A549 (cell line): Measurements from ENCODE around the gene STK35. TPM values are rescaled to one million over a fixed set of nuclear protein-coding genes. Genes with fewer than 3 reads are reported as not detected.
A peak's percentile ranks its signal among the peaks of the same experiment; 100 is the strongest.

Source experiments
- ATAC-seq, 2 experiments: fragments of 200-7000 bp in 1 of 2; fragments of >200 bp in 1 of 2; cut with Nextera tagmentation in 1 of 2; cut with Tn5 transposase in 1 of 2; 3 replicates each; pipeline versions ENCODE4 v1.8.0 to v1.9.1; 2018 to 2020; ENCODE audit warnings: mild to moderate bottlenecking in 1 of 2, moderate library complexity in 1 of 2
- CTCF ChIA-PET: fragments of 300-600 bp; sonication (Branson Sonifier 250); formaldehyde crosslinking; extraction: SDS; loops from one replicate; lab custom pipeline; 2021; ENCODE audit warnings: antibody characterized with exemption, inconsistent platforms; lab: Yijun Ruan, JAX
- POLR2A ChIA-PET: fragments of 350-600 bp; formaldehyde crosslinking; extraction: SDS; loops from one replicate; lab custom pipeline; 2021; ENCODE audit warnings: antibody characterized with exemption, inconsistent platforms; lab: Yijun Ruan, JAX
- DNase-seq, 2 experiments: peaks; one replicate each; pipeline versions ENCODE4 v3.0.0 to v3.0.0-alpha.2; 2011 to 2016; ENCODE audit warnings: low read depth in 1 of 2, low spot score in 1 of 2
- FAIRE-seq: peaks from 2 replicates; lab custom pipeline; 2011; peaks lifted over from hg19 to GRCh38; lab: Jason Lieb, UNC
- H3K27ac ChIP-seq, 2 experiments: fragments of >200 bp; sonication (Bioruptor Twin); formaldehyde crosslinking; 3 replicates each; pipeline ENCODE4 v1.5.1; 2016 to 2017
- H3K4me1 ChIP-seq: fragments of >200 bp; sonication (Bioruptor Twin); formaldehyde crosslinking; 3 replicates; pipeline ENCODE4 v1.6.1; 2016
- H3K4me2 ChIP-seq: fragments of >200 bp; sonication (Bioruptor Twin); formaldehyde crosslinking; 3 replicates; pipeline ENCODE4 v1.6.1; 2016
- H3K4me3 ChIP-seq: fragments of >200 bp; sonication (Bioruptor Twin); formaldehyde crosslinking; 3 replicates; pipeline ENCODE4 v1.5.1; 2016
- H3K9me3 ChIP-seq: fragments of >200 bp; sonication (Bioruptor Twin); formaldehyde crosslinking; 3 replicates; pipeline ENCODE4 v1.6.1; 2016
- CBX2 ChIP-seq: fragments of 200-600 bp; sonication (generic); IDR thresholded peaks from 2 replicates; pipeline ENCODE4 v1.6.1; 2016; ENCODE audit warnings: low read depth, mild to moderate bottlenecking, borderline replicate concordance
- CBX8 ChIP-seq: fragments of 200-600 bp; sonication (generic); IDR thresholded peaks from 2 replicates; pipeline ENCODE4 v1.6.1; 2016
- CEBPB ChIP-seq, 2 experiments: fragments of >200 bp in 1 of 2; sonication (Bioruptor Twin) in 1 of 2; formaldehyde crosslinking in 1 of 2; IDR thresholded peaks; 2 replicates each; pipeline ENCODE4 v1.6.1; 2012 to 2016
- CHD2 ChIP-seq: fragments of 150-350 bp; IDR thresholded peaks from 2 replicates; pipeline ENCODE4 v1.6.1; 2014; ENCODE audit warnings: low read length; ENCODE audit not compliant: partially characterized antibody
- CHD4 ChIP-seq: fragments of 200-600 bp; sonication (generic); IDR thresholded peaks from 2 replicates; pipeline ENCODE4 v1.6.1; 2016; ENCODE audit warnings: antibody characterized with exemption, mild to moderate bottlenecking, borderline replicate concordance
- CTCF ChIP-seq: fragments of >200 bp; sonication (Bioruptor Twin); formaldehyde crosslinking; IDR thresholded peaks from 3 replicates; pipeline ENCODE4 v1.5.1; 2016
- E2F6 ChIP-seq: IDR thresholded peaks from 2 replicates; pipeline ENCODE4 v1.6.1; 2012; ENCODE audit warnings: low read depth, borderline replicate concordance
- EHMT2 ChIP-seq: fragments of 200-600 bp; sonication (generic); IDR thresholded peaks from 2 replicates; pipeline ENCODE4 v1.6.1; 2016; ENCODE audit warnings: antibody characterized with exemption, low read depth, mild to moderate bottlenecking, moderate library complexity
- FOSL2 ChIP-seq, 2 experiments: fragments of 450-650 bp in 1 of 2; fragments of >200 bp in 1 of 2; sonication (Bioruptor Twin) in 1 of 2; formaldehyde crosslinking; IDR thresholded peaks; 2 replicates each; pipeline versions ENCODE4 v1.5.0 to v1.6.1; 2016 to 2020; ENCODE audit warnings: mild to moderate bottlenecking in 1 of 2, moderate library complexity in 1 of 2
- FOXS1 ChIP-seq: fragments of 250-450 bp; sonication (Bioruptor Pico); IDR thresholded peaks from 2 replicates; pipeline ENCODE4 v1.5.0; 2020; ENCODE audit warnings: mild to moderate bottlenecking, moderate library complexity
- GATA3 ChIP-seq: IDR thresholded peaks from 2 replicates; pipeline ENCODE4 v1.6.1; 2012; ENCODE audit warnings: borderline replicate concordance
- HDAC2 ChIP-seq: fragments of 200-600 bp; sonication (generic); IDR thresholded peaks from 2 replicates; pipeline ENCODE4 v1.6.1; 2016
- HES2 ChIP-seq: fragments of >200 bp; sonication (Bioruptor Twin); formaldehyde crosslinking; IDR thresholded peaks from 2 replicates; pipeline ENCODE4 v1.6.1; 2016
- HOXB5 ChIP-seq: fragments of 250-450 bp; sonication (Bioruptor Pico); IDR thresholded peaks from 2 replicates; pipeline ENCODE4 v1.5.0; 2020; ENCODE audit warnings: mild to moderate bottlenecking, moderate library complexity
- JUN ChIP-seq, 2 experiments: fragments of >200 bp; sonication (Bioruptor Twin); formaldehyde crosslinking; IDR thresholded peaks; 2 replicates in 1 of 2; 3 replicates in 1 of 2; pipeline ENCODE4 v1.6.1; 2016 to 2017
- KDM1A ChIP-seq: fragments of 200-600 bp; sonication (generic); IDR thresholded peaks from 2 replicates; pipeline ENCODE4 v1.6.1; 2016; ENCODE audit warnings: low read depth, mild to moderate bottlenecking
- KDM5A ChIP-seq: fragments of 200-600 bp; sonication (generic); IDR thresholded peaks from 2 replicates; pipeline ENCODE4 v1.6.1; 2016; ENCODE audit warnings: antibody characterized with exemption, mild to moderate bottlenecking
- MAX ChIP-seq: IDR thresholded peaks from 2 replicates; pipeline ENCODE4 v1.6.1; 2012
- MAZ ChIP-seq: fragments of 150-350 bp; IDR thresholded peaks from 2 replicates; pipeline ENCODE4 v1.6.1; 2014; ENCODE audit warnings: antibody characterized with exemption, low read depth, low read length, borderline replicate concordance
- MYC ChIP-seq: IDR thresholded peaks from 2 replicates; pipeline ENCODE4 v1.6.1; 2012; ENCODE audit warnings: mild to moderate bottlenecking, inconsistent platforms, low read length, improper control_type of control experiment, borderline replicate concordance
- NFE2L2 ChIP-seq: fragments of 150-350 bp; conservative IDR thresholded peaks from 2 replicates; pipeline ENCODE4 v1.6.1; 2014; ENCODE audit warnings: low read length
- NPAS2 ChIP-seq: fragments of 250-450 bp; sonication (Bioruptor Pico); IDR thresholded peaks from 2 replicates; pipeline ENCODE4 v1.8.0; 2022; ENCODE audit warnings: mild to moderate bottlenecking, moderate library complexity, borderline replicate concordance
- POLR2A ChIP-seq: IDR thresholded peaks from 2 replicates; pipeline ENCODE4 v1.6.1; 2012; ENCODE audit warnings: mild to moderate bottlenecking, low read length
- POLR2AphosphoS2 ChIP-seq: conservative IDR thresholded peaks from 2 replicates; pipeline ENCODE4 v1.6.1; 2012; ENCODE audit warnings: low read length, improper control_type of control experiment, inconsistent platforms
- RARB ChIP-seq: fragments of 250-450 bp; sonication (Bioruptor Pico); IDR thresholded peaks from 2 replicates; pipeline ENCODE4 v1.8.0; 2021; ENCODE audit warnings: mild to moderate bottlenecking, moderate library complexity
- RCOR1 ChIP-seq: fragments of 150-350 bp; IDR thresholded peaks from 2 replicates; pipeline ENCODE4 v1.6.1; 2014; ENCODE audit warnings: antibody characterized with exemption, low read length, low read depth
- RFX5 ChIP-seq: fragments of 450-650 bp; IDR thresholded peaks from 2 replicates; pipeline ENCODE4 v1.7.1; 2014; ENCODE audit warnings: antibody characterized with exemption, mild to moderate bottlenecking, moderate library complexity
- SREBF2 ChIP-seq: fragments of 450-650 bp; IDR thresholded peaks from 2 replicates; pipeline ENCODE4 v1.6.1; 2014; ENCODE audit warnings: mild to moderate bottlenecking, moderate library complexity
- TFCP2L1 ChIP-seq: fragments of 250-450 bp; sonication (Bioruptor Pico); IDR thresholded peaks from 2 replicates; pipeline ENCODE4 v1.5.0; 2021; ENCODE audit warnings: mild to moderate bottlenecking
- ZC3H11A ChIP-seq: fragments of 450-650 bp; IDR thresholded peaks from 2 replicates; pipeline ENCODE4 v1.6.1; 2014; ENCODE audit warnings: antibody characterized with exemption, mild to moderate bottlenecking
- ZFP36 ChIP-seq: fragments of 450-650 bp; IDR thresholded peaks from 2 replicates; pipeline ENCODE4 v1.6.1; 2014; ENCODE audit warnings: borderline replicate concordance; ENCODE audit not compliant: partially characterized antibody
- WGBS: methylation state at CpG from one replicate; pipeline ENCODE4 v1.1.6; 2017; ENCODE audit errors: missing lambda C conversion rate; 5-methylcytosine and 5-hydroxymethylcytosine counted together
- polyA plus RNA-seq, 4 experiments: library from polyadenylated mRNA; depleted of rRNA in 3 of 4; stranded (reverse); fragments of >200 nt; fragmentation: RNase III in 1 of 4; extraction: RNeasy Plus Mini Kit Qiagen cat#74134 plus additional on column Dnase treatment in 1 of 4; gene quantifications; 2 replicates in 3 of 4; 3 replicates in 1 of 4; pipeline ENCODE4 v1.2.3, GENCODE V29; 2011 to 2017

The STK35 gene
- polyA plus RNA-seq, 2 of the 4 experiments (the other 2 are of a cell fraction) = 9.0 to 10.0 TPM

- DNase-seq = no peak
- TF ChIP-seq ZC3H11A (no peak), EHMT2 (no peak), NFE2L2 (no peak), POLR2A (no peak), E2F6 (no peak), ZFP36 (no peak), CHD4 (no peak), TFCP2L1 (no peak), MYC (no peak), POLR2AphosphoS2 (no peak), CHD2 (no peak), SREBF2 (no peak), RFX5 (no peak), CEBPB (IDR thresholded peaks at IDR 0.05) (no peak), NPAS2 (no peak), MAX (no peak), KDM5A (no peak), CBX8 (no peak), HOXB5 (no peak)
- Histone ChIP-seq H3K4me3 (no peak overlapping the region), H3K9me3 (no peaks in the 10 kb centered on the region), H3K27ac (peak overlapping the region in 1 of 2 experiments; percentile 22; a peak in 2 of 6 replicates), H3K4me1 (peaks cover 30% of the 10 kb centered on the region), H3K4me2 (peak overlapping the region; percentile 47)
- 75% methylated on average over 6 of the region's 6 CpGs for WGBS
- ChIA-PET POLR2A (no interaction called here), CTCF (interaction anchor here (0.6 to 2.4 kb wide), 8 partner anchors 10 to 1509 kb away, joined by 3 to 10 read pairs (median 5); no protein-coding TSS in a partner anchor)
- FAIRE-seq = no peak
- ATAC-seq = peak in 1 of 2 experiments; percentile 14; a peak in 1 of 6 replicates
Observed at GRCh38 chr20:2109425-2110210, 8.0 kb downstream of the STK35 start.

GRCh38 chr20:2112910-2113309, 11.3 kb downstream of the STK35 start:
- Histone ChIP-seq H3K4me3 (no peak overlapping the region), H3K9me3 (no peaks in the 10 kb centered on the region), H3K27ac (no peak overlapping the region), H3K4me1 (peaks cover 19% of the 10 kb centered on the region), H3K4me2 (no peak overlapping the region)
- ChIA-PET CTCF (interaction anchor here (1.3 to 1.5 kb wide), 3 partner anchors 19 to 146 kb away, joined by 4 to 8 read pairs (median 5); no protein-coding TSS in a partner anchor), POLR2A (interaction anchor here (1.7 kb wide), 1 partner anchor 10 kb away, joined by 7 read pairs; no protein-coding TSS in a partner anchor)
- FAIRE-seq (no peak), ATAC-seq (no peak), DNase-seq (no peak)
- TF ChIP-seq FOSL2 (IDR thresholded peaks at IDR 0.05) (no peak), FOSL2 (CRISPR knock-in tag; IDR thresholded peaks at IDR 0.05) (no peak), HDAC2 (no peak), RCOR1 (no peak), KDM1A (no peak), RARB (CRISPR knock-in tag) (no peak), CBX2 (no peak), CEBPB (IDR thresholded peaks at IDR 0.05) (no peak), KDM5A (no peak), MAZ (no peak), FOXS1 (no peak), NPAS2 (no peak), CTCF (no peak), GATA3 (no peak), HES2 (no peak), RFX5 (no peak), E2F6 (no peak), JUN (IDR thresholded peaks at IDR 0.05) (no peak), CHD4 (no peak), CBX8 (no peak), HOXB5 (no peak)
- 87% methylated on average over 4 of the region's 4 CpGs for WGBS
